ENCODE results near the gene C6orf132. TPM values are rescaled to one million over a fixed set of nuclear protein-coding genes. Genes with fewer than 3 reads are reported as not detected.

Gene C6orf132
- total RNA-seq, 3 donors from 2014 or later = 22.2 to 67.6 (median 57.6) TPM

- Histone ChIP-seq H3K4me3 (no peak overlapping the region), H3K4me1 (ENCODE audit: low read depth) (no peaks in the 10 kb centered on the region), H3K36me3 (ENCODE audit: low read depth) (no peaks in the 10 kb centered on the region), H3K9me3 (no peaks in the 10 kb centered on the region)
- intact Hi-C loops (cut with DNase I, micrococcal nuclease) = loop anchor here (1.0 to 5.0 kb wide), 2 partner anchors 89 to 91 kb away; no protein-coding TSS in a partner anchor
- peak; percentile 96 for TF ChIP-seq CTCF (IDR thresholded peaks at IDR 0.05)
- peak; percentile 94 for ATAC-seq
- DNase-seq = peak; percentile 63 to 86 (median 72)
These were observed 24.2 kb upstream of the C6orf132 start for GRCh38 chr6:42166444-42167141.

DNA sequence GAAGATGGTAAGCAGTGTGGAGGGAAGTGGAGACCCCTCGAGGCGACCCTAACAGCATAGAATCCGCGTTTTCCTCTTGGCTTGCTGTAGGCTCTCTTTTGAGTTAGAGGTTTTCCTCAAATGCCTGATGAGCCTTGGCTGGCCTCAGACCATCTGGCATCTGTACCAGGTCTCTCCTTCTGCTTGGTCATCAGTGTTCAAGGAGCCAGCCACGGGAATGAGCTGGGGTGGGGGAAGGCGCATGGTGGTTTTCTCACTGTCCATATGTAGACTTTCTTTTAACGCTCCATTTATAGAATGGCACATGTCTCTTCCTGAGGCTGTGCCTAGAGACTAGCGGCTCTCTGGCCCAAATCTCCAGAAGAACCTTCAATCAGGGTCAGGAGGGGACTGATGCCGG lies 22.6 kb upstream of the C6orf132 start:
- no peaks in the 10 kb centered on the region for H3K4me1 ChIP-seq (ENCODE audit: low read depth)
- no peaks in the 10 kb centered on the region for H3K36me3 ChIP-seq (ENCODE audit: low read depth)
- TF ChIP-seq CTCF (IDR thresholded peaks at IDR 0.05) = no peak
- no peaks in the 10 kb centered on the region for H3K9me3 ChIP-seq
- intact Hi-C loops (cut with DNase I, micrococcal nuclease) = loop anchor here in 1 of 2 donors (5.0 kb wide), 1 partner anchor 88 kb away; no protein-coding TSS in a partner anchor
- H3K4me3 ChIP-seq = no peak overlapping the region
- ATAC-seq (no peak), DNase-seq (no peak)

DNA sequence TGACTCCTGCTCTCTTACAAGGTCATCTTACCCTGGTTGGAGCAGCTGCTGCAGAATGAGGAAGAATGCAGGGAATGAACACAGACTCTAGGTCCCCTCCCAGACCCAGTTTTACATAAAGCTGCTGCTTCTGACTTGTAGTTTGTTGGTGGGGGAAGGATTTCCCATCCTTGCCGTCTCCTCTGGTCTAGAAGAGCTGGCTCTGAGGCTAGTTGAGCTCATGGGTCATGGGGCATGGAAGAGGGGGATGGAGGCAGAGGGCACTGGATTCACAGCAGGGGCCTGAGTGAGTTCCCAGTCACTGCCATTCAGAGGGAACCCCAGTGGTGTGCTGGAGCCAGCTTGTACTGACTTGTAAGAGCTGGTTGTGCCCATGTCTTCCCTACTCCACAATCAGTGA lies 21.6 kb upstream of the C6orf132 start:
- Histone ChIP-seq H3K4me3 (no peak overlapping the region), H3K4me1 (ENCODE audit: low read depth) (no peaks in the 10 kb centered on the region), H3K36me3 (ENCODE audit: low read depth) (no peaks in the 10 kb centered on the region), H3K9me3 (no peaks in the 10 kb centered on the region)
- DNase-seq (no peak), ATAC-seq (no peak)
- TF ChIP-seq CTCF (IDR thresholded peaks at IDR 0.05) = no peak
- intact Hi-C loops (cut with DNase I, micrococcal nuclease) = no loop called here

- no peaks in the 10 kb centered on the region for H3K36me3 ChIP-seq (ENCODE audit: low read depth)
- no peak for TF ChIP-seq CTCF (IDR thresholded peaks at IDR 0.05)
- H3K9me3 ChIP-seq = no peaks in the 10 kb centered on the region
- no peak for DNase-seq
- intact Hi-C loops (cut with DNase I, micrococcal nuclease) = no loop called here
- no peak overlapping the region for H3K4me3 ChIP-seq
- H3K4me1 ChIP-seq (ENCODE audit: low read depth) = no peaks in the 10 kb centered on the region
- no peak for ATAC-seq
These were observed 20.4 kb upstream of the C6orf132 start for GRCh38 chr6:42162812-42163211.

GRCh38 chr6:42162384-42162783 lies 20.0 kb upstream of the C6orf132 start:
- DNase-seq (no peak), ATAC-seq (no peak)
- intact Hi-C loops (cut with DNase I, micrococcal nuclease) = no loop called here
- H3K4me3 ChIP-seq = no peak overlapping the region
- no peaks in the 10 kb centered on the region for H3K36me3 ChIP-seq (ENCODE audit: low read depth)
- no peak for TF ChIP-seq CTCF (IDR thresholded peaks at IDR 0.05)
- H3K9me3 ChIP-seq = no peaks in the 10 kb centered on the region
- H3K4me1 ChIP-seq (ENCODE audit: low read depth) = no peaks in the 10 kb centered on the region

Measured in mucosa of descending colon (tissue), 3 donors.